ENCODE results near the gene LYRM9.

Gene LYRM9

GRCh38 chr17:27892866-27893769 lies at the start of gene LYRM9:
TSS of gene LYRM9 (minus strand) at chr17:27893365. CDS start at chr17:27882694, 10,671 bp downstream.
- TF ChIP-seq, protein P1, sequence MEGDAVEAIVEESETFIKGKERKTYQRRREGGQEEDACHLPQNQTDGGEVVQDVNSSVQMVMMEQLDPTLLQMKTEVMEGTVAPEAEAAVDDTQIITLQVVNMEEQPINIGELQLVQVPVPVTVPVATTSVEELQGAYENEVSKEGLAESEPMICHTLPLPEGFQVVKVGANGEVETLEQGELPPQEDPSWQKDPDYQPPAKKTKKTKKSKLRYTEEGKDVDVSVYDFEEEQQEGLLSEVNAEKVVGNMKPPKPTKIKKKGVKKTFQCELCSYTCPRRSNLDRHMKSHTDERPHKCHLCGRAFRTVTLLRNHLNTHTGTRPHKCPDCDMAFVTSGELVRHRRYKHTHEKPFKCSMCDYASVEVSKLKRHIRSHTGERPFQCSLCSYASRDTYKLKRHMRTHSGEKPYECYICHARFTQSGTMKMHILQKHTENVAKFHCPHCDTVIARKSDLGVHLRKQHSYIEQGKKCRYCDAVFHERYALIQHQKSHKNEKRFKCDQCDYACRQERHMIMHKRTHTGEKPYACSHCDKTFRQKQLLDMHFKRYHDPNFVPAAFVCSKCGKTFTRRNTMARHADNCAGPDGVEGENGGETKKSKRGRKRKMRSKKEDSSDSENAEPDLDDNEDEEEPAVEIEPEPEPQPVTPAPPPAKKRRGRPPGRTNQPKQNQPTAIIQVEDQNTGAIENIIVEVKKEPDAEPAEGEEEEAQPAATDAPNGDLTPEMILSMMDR (IDR thresholded peaks at IDR 0.05; ENCODE audit: extremely low read depth, missing control alignments): peak; percentile 90
- peak; percentile 97 for DNase-seq (ENCODE audit: low spot score)

- TF ChIP-seq, protein P1 (IDR thresholded peaks at IDR 0.05; ENCODE audit: extremely low read depth, missing control alignments): no peak
- DNase-seq (ENCODE audit: low spot score): no peak
Observed at GRCh38 chr17:27940503-27941428, 47.6 kb upstream of the LYRM9 start.

GRCh38 chr17:27939474-27940465 lies 46.6 kb upstream of the LYRM9 start:
- peak; percentile 49 for DNase-seq (ENCODE audit: low spot score)
- TF ChIP-seq, protein P1 (IDR thresholded peaks at IDR 0.05; ENCODE audit: extremely low read depth, missing control alignments): no peak

DNA sequence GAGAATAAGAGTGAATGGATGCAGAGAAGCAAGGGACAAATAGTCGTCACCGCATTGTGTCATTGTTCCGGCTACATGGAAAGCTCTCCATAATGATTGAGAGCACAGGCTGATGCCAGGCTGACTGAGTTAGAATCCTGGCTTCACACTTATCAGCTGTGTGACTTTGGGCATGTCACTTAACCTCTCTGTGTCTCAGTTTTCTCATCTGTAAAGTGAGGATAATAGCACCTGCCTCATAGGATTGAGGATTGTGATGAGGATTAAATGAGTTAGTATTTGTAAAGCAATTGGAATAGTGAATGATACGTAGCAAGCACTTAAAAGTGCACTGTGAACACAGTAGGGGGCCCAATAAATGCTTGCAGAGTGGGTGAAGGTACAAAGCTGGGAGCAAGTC lies 45.7 kb upstream of the LYRM9 start:
- TF ChIP-seq, protein P1 (IDR thresholded peaks at IDR 0.05; ENCODE audit: extremely low read depth, missing control alignments): no peak
- DNase-seq (ENCODE audit: low spot score): no peak

DNA sequence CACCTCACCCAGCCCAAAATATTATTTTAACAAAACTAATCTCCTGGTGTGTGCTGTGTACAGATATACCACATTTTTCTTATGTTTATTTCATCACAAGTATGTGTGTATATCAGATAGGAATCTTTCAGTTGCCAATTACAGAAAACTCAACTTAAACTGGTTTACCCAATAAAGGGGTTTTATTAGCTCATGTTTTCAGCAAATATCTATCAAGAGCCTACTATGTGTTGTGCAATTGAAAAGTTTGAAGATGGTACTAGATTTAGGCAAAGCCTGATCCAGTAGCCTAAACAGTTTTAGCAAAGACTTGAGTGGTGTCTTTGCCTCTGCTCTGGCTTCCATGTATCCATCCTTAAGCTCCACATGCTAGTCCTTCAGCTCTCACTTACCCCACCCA lies 45.1 kb upstream of the LYRM9 start:
- no peak for DNase-seq (ENCODE audit: low spot score)
- TF ChIP-seq, protein P1 (IDR thresholded peaks at IDR 0.05; ENCODE audit: extremely low read depth, missing control alignments): no peak

GRCh38 chr17:27937025-27937546 lies 43.9 kb upstream of the LYRM9 start:
- no peak for DNase-seq (ENCODE audit: low spot score)
- TF ChIP-seq, protein P1 (IDR thresholded peaks at IDR 0.05; ENCODE audit: extremely low read depth, missing control alignments): no peak

Data from GM20000 (cell line).